Trophoblast cell (in vitro differentiated cells and primary cell): ENCODE data around the gene IDE.
"Not testable (repeated sequence)": the region's sequence is repeated elsewhere in the genome, so short reads cannot be mapped to it uniquely, and the experiment has no call there.

Experiments used
- DNase-seq, 2 donors: peaks; one replicate each; pipeline ENCODE4 v3.0.0-alpha.2; 2016
- H2AFZ ChIP-seq: 2 replicates; pipeline ENCODE4 v1.6.1; 2013; ENCODE audit warnings: low read length, moderate library complexity, mild to moderate bottlenecking; ENCODE audit not compliant: insufficient read depth, poor library complexity
- H2AK5ac ChIP-seq: 2 replicates; pipeline ENCODE4 v1.6.1; 2013; ENCODE audit warnings: mild to moderate bottlenecking, low read length
- H2BK120ac ChIP-seq: 2 replicates; pipeline ENCODE4 v1.6.1; 2013; ENCODE audit warnings: low read length, mild to moderate bottlenecking, moderate library complexity; ENCODE audit not compliant: insufficient read depth, poor library complexity
- H2BK12ac ChIP-seq: 2 replicates; pipeline ENCODE4 v1.6.1; 2013; ENCODE audit warnings: mild to moderate bottlenecking, low read length, moderate library complexity
- H2BK5ac ChIP-seq: 2 replicates; pipeline ENCODE4 v1.6.1; 2013; ENCODE audit warnings: low read length, low read depth, moderate library complexity, mild to moderate bottlenecking; ENCODE audit not compliant: poor library complexity
- H3K14ac ChIP-seq: 2 replicates; pipeline ENCODE4 v1.6.1; 2013; ENCODE audit warnings: mild to moderate bottlenecking, low read length
- H3K18ac ChIP-seq: 2 replicates; pipeline ENCODE4 v1.6.1; 2013; ENCODE audit warnings: mild to moderate bottlenecking, low read length
- H3K23ac ChIP-seq: 2 replicates; pipeline ENCODE4 v1.6.1; 2013; ENCODE audit warnings: low read length
- H3K27ac ChIP-seq: 2 replicates; pipeline ENCODE4 v1.5.1; 2013; ENCODE audit warnings: low read depth, mild to moderate bottlenecking, inconsistent platforms, low read length, moderate library complexity
- H3K27me3 ChIP-seq: 2 replicates; pipeline ENCODE4 v1.6.1; 2013; ENCODE audit warnings: inconsistent platforms, mild to moderate bottlenecking, low read length, moderate library complexity; ENCODE audit not compliant: insufficient read depth
- H3K36me3 ChIP-seq, 2 experiments: 1 replicate in 1 of 2; 2 replicates in 1 of 2; pipeline ENCODE4 v1.6.1; 2013; ENCODE audit warnings: low read length in 2 of 2, mild to moderate bottlenecking in 2 of 2, moderate library complexity in 1 of 2; ENCODE audit not compliant: insufficient read depth in 2 of 2, control insufficient read depth in 1 of 2
- H3K4ac ChIP-seq: 2 replicates; pipeline ENCODE4 v1.6.1; 2013; ENCODE audit warnings: low read depth, mild to moderate bottlenecking, low read length, moderate library complexity
- H3K4me1 ChIP-seq, 2 experiments: 1 replicate in 1 of 2; 2 replicates in 1 of 2; pipeline ENCODE4 v1.6.1; 2013; ENCODE audit warnings: low read length in 2 of 2, mild to moderate bottlenecking in 2 of 2, moderate library complexity in 1 of 2; ENCODE audit not compliant: insufficient read depth in 2 of 2, control insufficient read depth in 1 of 2
- H3K4me2 ChIP-seq: 2 replicates; pipeline ENCODE4 v1.6.1; 2013; ENCODE audit warnings: inconsistent platforms, mild to moderate bottlenecking, low read length, moderate library complexity
- H3K4me3 ChIP-seq: 2 replicates; pipeline ENCODE4 v1.5.1; 2013; ENCODE audit warnings: mild to moderate bottlenecking, low read depth, low read length, inconsistent platforms
- H3K79me1 ChIP-seq: one replicate; pipeline ENCODE4 v1.6.1; 2013; ENCODE audit warnings: low read length
- H3K79me2 ChIP-seq: 2 replicates; pipeline ENCODE4 v1.6.1; 2013; ENCODE audit warnings: low read length, mild to moderate bottlenecking; ENCODE audit not compliant: control insufficient read depth, insufficient read depth, poor library complexity
- H3K9ac ChIP-seq: 2 replicates; pipeline ENCODE4 v1.6.1; 2013; ENCODE audit warnings: mild to moderate bottlenecking, low read length
- H3K9me3 ChIP-seq: 2 replicates; pipeline ENCODE4 v1.6.1; 2013; ENCODE audit warnings: low read depth, mild to moderate bottlenecking, control low read depth, inconsistent platforms, low read length; ENCODE audit not compliant: insufficient read depth
- H4K12ac ChIP-seq: 2 replicates; pipeline ENCODE4 v1.6.1; 2013; ENCODE audit warnings: low read depth, mild to moderate bottlenecking, low read length, moderate library complexity
- H4K8ac ChIP-seq: 2 replicates; pipeline ENCODE4 v1.6.1; 2013; ENCODE audit warnings: low read depth, mild to moderate bottlenecking, low read length, moderate library complexity
- H4K91ac ChIP-seq: one replicate; pipeline ENCODE4 v1.6.1; 2013; ENCODE audit warnings: low read depth, mild to moderate bottlenecking, low read length, moderate library complexity
- WGBS: extraction: QIAGEN DNeasy Blood & Tissue Kit; methylation state at CpG from one replicate; pipeline ENCODE4 v1.1.7; 2013; ENCODE audit warnings: missing lambda C conversion rate; ENCODE audit not compliant: insufficient read length, insufficient coverage; ENCODE audit errors: extremely low coverage; 5-methylcytosine and 5-hydroxymethylcytosine counted together

Gene IDE

GRCh38 chr10:92438220-92438619, 135.7 kb downstream of the IDE start:
- no peak overlapping the region for H2AK5ac ChIP-seq
- no peak overlapping the region for H4K91ac ChIP-seq
- H3K18ac ChIP-seq: no peak overlapping the region
- no peak overlapping the region for H3K23ac ChIP-seq
- no peak overlapping the region for H3K4me2 ChIP-seq
- no peaks in the 10 kb centered on the region for H3K27me3 ChIP-seq
- no peak overlapping the region for H3K27ac ChIP-seq
- H2BK12ac ChIP-seq: no peak overlapping the region
- H4K12ac ChIP-seq: no peak overlapping the region
- H3K79me1 ChIP-seq: no peaks in the 10 kb centered on the region
- H2AFZ ChIP-seq: no peak overlapping the region
- WGBS: no CpG with 5 or more reads among the region's 6 CpGs
- no peak overlapping the region for H3K4me3 ChIP-seq
- H3K79me2 ChIP-seq: no peaks in the 10 kb centered on the region
- H4K8ac ChIP-seq: no peak overlapping the region
- H2BK120ac ChIP-seq: no peak overlapping the region
- no peaks in the 10 kb centered on the region for H3K9me3 ChIP-seq
- H3K36me3 ChIP-seq: no peaks in the 10 kb centered on the region
- no peaks in the 10 kb centered on the region for H3K4me1 ChIP-seq
- no peak overlapping the region for H2BK5ac ChIP-seq
- no peak overlapping the region for H3K4ac ChIP-seq
- no peak for DNase-seq
- H3K14ac ChIP-seq: no peak overlapping the region
- H3K9ac ChIP-seq: no peak overlapping the region

DNA sequence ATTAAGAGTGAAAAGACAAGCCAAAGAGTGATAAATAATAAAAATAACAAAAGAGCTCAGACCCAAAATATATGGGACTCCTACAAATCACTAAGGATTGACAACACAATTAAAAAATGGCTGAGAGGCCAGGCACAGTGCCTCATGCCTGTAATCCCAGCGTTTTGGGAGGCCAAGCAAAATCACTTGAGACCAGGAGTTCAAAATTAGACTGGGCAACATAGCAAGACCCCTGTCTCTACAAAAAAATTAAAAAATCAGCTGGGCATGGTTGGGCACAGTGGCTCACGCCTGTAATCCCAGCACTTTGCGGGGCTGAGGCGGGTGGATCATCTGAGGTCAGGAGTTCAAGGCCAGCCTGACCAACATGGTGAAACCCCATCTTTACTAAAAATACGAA, 137.3 kb downstream of the IDE start:
- H3K9me3 ChIP-seq: no peaks in the 10 kb centered on the region
- H2BK120ac ChIP-seq: no peak overlapping the region
- H3K4me3 ChIP-seq: no peak overlapping the region
- no peak overlapping the region for H4K8ac ChIP-seq
- no peak overlapping the region for H2BK12ac ChIP-seq
- no peaks in the 10 kb centered on the region for H3K27me3 ChIP-seq
- H3K9ac ChIP-seq: no peak overlapping the region
- no peaks in the 10 kb centered on the region for H3K4me1 ChIP-seq
- H3K18ac ChIP-seq: no peak overlapping the region
- H3K23ac ChIP-seq: no peak overlapping the region
- no peak for DNase-seq
- WGBS: no CpG with 5 or more reads among the region's 5 CpGs
- H3K36me3 ChIP-seq: no peaks in the 10 kb centered on the region
- no peak overlapping the region for H2BK5ac ChIP-seq
- H2AFZ ChIP-seq: no peak overlapping the region
- H2AK5ac ChIP-seq: no peak overlapping the region
- H3K79me2 ChIP-seq: no peaks in the 10 kb centered on the region
- H3K4me2 ChIP-seq: no peak overlapping the region
- H3K79me1 ChIP-seq: no peaks in the 10 kb centered on the region
- H4K12ac ChIP-seq: no peak overlapping the region
- H3K4ac ChIP-seq: no peak overlapping the region
- H3K27ac ChIP-seq: no peak overlapping the region
- H4K91ac ChIP-seq: no peak overlapping the region
- H3K14ac ChIP-seq: no peak overlapping the region

- not testable (repeated sequence) for H4K8ac ChIP-seq, H3K27me3 ChIP-seq, H3K79me2 ChIP-seq, H4K12ac ChIP-seq, H3K4me3 ChIP-seq, H2AFZ ChIP-seq, H3K4me2 ChIP-seq, H3K14ac ChIP-seq, H3K27ac ChIP-seq, H3K4ac ChIP-seq, H2BK5ac ChIP-seq, H2AK5ac ChIP-seq, H2BK12ac ChIP-seq, H2BK120ac ChIP-seq, H4K91ac ChIP-seq, H3K23ac ChIP-seq, H3K36me3 ChIP-seq, H3K9ac ChIP-seq, H3K18ac ChIP-seq, H3K9me3 ChIP-seq, H3K79me1 ChIP-seq, H3K4me1 ChIP-seq
- WGBS: no CpG with 5 or more reads among the region's 5 CpGs
- peak in 1 of 2 donors; percentile 57 for DNase-seq
Measured at GRCh38 chr10:92436065-92436464, 137.8 kb downstream of the IDE start.

DNA sequence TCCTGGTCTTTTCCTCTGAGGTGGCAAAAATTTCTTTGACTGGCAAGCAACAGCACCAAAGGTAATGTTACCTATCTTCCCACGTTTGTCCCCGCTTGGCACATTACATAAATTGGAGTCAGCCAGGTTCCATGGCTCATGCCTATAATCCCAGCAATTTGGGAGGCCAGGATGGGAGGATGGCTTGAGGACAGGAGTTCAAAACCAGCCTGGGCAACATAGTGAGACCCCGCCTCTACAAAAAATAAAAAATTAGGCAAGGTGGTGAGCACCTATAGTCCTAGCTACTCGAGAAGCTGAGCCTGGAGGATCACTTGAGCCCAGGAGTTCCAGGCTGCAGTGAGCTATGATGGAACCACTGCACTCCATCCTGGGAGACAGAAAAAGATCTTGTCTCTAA, 139.5 kb downstream of the IDE start:
- peaks cover 0 to 6% of the 10 kb centered on the region in 2 experiments for H3K4me1 ChIP-seq
- H2BK120ac ChIP-seq: no peak overlapping the region
- DNase-seq: no peak
- no peak overlapping the region for H3K4me2 ChIP-seq
- H2BK5ac ChIP-seq: no peak overlapping the region
- no peak overlapping the region for H4K12ac ChIP-seq
- no peak overlapping the region for H4K8ac ChIP-seq
- H3K9me3 ChIP-seq: no peaks in the 10 kb centered on the region
- H3K23ac ChIP-seq: no peak overlapping the region
- no peak overlapping the region for H2AK5ac ChIP-seq
- no peaks in the 10 kb centered on the region for H3K27me3 ChIP-seq
- H4K91ac ChIP-seq: no peak overlapping the region
- no peaks in the 10 kb centered on the region for H3K79me2 ChIP-seq
- no CpG with 5 or more reads among the region's 4 CpGs for WGBS
- H3K18ac ChIP-seq: no peak overlapping the region
- H3K4ac ChIP-seq: no peak overlapping the region
- H3K36me3 ChIP-seq: no peaks in the 10 kb centered on the region
- H3K9ac ChIP-seq: no peak overlapping the region
- H2AFZ ChIP-seq: no peak overlapping the region
- no peaks in the 10 kb centered on the region for H3K79me1 ChIP-seq
- no peak overlapping the region for H3K4me3 ChIP-seq
- H3K14ac ChIP-seq: no peak overlapping the region
- H2BK12ac ChIP-seq: no peak overlapping the region
- H3K27ac ChIP-seq: no peak overlapping the region
